ENCODE measurements around the gene WDPCP. TPM values are rescaled to one million over a fixed set of nuclear protein-coding genes. Genes with fewer than 3 reads are reported as not detected.
"Not testable (repeated sequence)": the region's sequence is repeated elsewhere in the genome, so short reads cannot be mapped to it uniquely, and the experiment has no call there.

The WDPCP gene
- total RNA-seq, 5 donors from 2014 or later (not counting 1 experiment from before 2014, with no cell fraction given), result 8.5 to 19.0 (median 11.5) TPM

DNA sequence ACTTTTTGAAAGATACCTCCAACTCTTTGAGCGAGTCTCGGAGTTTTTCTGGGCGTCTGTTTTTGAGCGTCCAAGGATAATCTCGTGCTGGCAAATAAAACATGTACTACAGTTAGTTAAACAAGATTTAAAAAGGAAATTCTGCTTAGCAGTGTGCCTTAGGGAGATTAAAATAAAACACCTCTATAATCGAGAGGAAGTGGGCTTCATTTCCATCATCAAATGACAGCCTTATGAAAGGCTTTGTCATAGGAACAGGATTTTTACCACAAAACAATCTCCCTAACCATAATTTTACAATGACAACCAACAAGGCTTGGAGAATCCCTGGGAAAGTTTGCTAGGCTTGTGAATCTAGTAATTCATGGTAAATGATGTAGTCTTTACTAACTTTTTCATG is 103.4 kb downstream of the WDPCP start:
- Mint-ChIP-seq H3K4me3 (no peak overlapping the region), H3K27ac (no peak overlapping the region), H3K36me3 (peaks cover 26% of the 10 kb centered on the region), H3K9me3 (no peaks in the 10 kb centered on the region), H3K4me1 (peaks cover 0 to 2% (median 0%) of the 10 kb centered on the region in 3 donors), H3K27me3 (no peaks in the 10 kb centered on the region)
- Histone ChIP-seq H3K4me1 (ENCODE audit: control insufficient read depth in 1 of 2, extremely low read depth in 1 of 2, insufficient read depth in 2 of 2, low read length in 2 of 2) (no peaks in the 10 kb centered on the region), H3K9me3 (no peaks in the 10 kb centered on the region), H3K27ac (ENCODE audit: low read length) (no peak overlapping the region), H3K4me3 (ENCODE audit: control insufficient read depth in 1 of 2, extremely low read depth in 1 of 2, low read length in 1 of 2) (no peak overlapping the region), H3K36me3 (ENCODE audit: control insufficient read depth in 2 of 2, extremely low read depth in 1 of 2, insufficient read depth in 1 of 2, low read length in 1 of 2) (no peaks in the 10 kb centered on the region), H3K27me3 (replicated peaks in 1 of 2; ENCODE audit: control insufficient read depth in 2 of 2, extremely low read depth in 1 of 2, insufficient read depth in 2 of 2, low read length in 1 of 2) (no peaks in the 10 kb centered on the region)
- DNase-seq, result no peak
- no peak for ATAC-seq (replicated peaks in 1 of 4)
- no CpG with 5 or more reads among the region's 6 CpGs for WGBS (ENCODE audit: insufficient coverage)
- POLR2A ChIA-PET, result no interaction called here
- CTCF ChIA-PET, result no interaction called here

DNA sequence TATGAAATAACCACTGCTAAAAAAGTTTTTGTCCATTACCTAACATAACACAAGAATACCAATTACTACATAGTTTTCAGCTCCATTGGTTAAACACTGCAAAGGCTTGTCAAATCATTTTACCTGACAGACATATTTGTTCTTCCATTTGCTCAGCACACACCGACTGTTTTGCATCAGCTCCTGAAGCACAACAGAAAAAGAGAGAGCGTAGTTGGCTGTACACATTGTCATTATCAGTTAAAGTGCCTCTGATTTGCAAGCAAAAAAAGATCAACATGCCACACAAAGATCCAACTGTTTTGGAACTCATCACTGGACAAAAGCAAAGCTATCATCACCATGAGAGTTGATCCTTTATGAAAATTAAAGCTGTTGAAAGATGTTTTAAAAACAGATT is 103.8 kb downstream of the WDPCP start:
- Mint-ChIP-seq H3K27ac (no peak overlapping the region), H3K4me3 (no peak overlapping the region), H3K4me1 (peaks cover 0 to 2% (median 0%) of the 10 kb centered on the region in 3 donors), H3K36me3 (peaks cover 29% of the 10 kb centered on the region), H3K9me3 (no peaks in the 10 kb centered on the region), H3K27me3 (no peaks in the 10 kb centered on the region)
- no peak overlapping the region for H3K4me3 ChIP-seq (ENCODE audit: control insufficient read depth in 1 of 2, extremely low read depth in 1 of 2, low read length in 1 of 2)
- no peaks in the 10 kb centered on the region for H3K27me3 ChIP-seq (replicated peaks in 1 of 2; ENCODE audit: control insufficient read depth in 2 of 2, extremely low read depth in 1 of 2, insufficient read depth in 2 of 2, low read length in 1 of 2)
- 83% methylated on average over 1 of the region's 2 CpGs for WGBS (ENCODE audit: insufficient coverage)
- ChIA-PET CTCF (no interaction called here), POLR2A (no interaction called here)
- H3K9me3 ChIP-seq, result no peaks in the 10 kb centered on the region
- no peak overlapping the region for H3K27ac ChIP-seq (ENCODE audit: low read length)
- no peaks in the 10 kb centered on the region for H3K4me1 ChIP-seq (ENCODE audit: control insufficient read depth in 1 of 2, extremely low read depth in 1 of 2, insufficient read depth in 2 of 2, low read length in 2 of 2)
- ATAC-seq (replicated peaks in 1 of 4), result no peak
- no peak for DNase-seq
- H3K36me3 ChIP-seq (ENCODE audit: control insufficient read depth in 2 of 2, extremely low read depth in 1 of 2, insufficient read depth in 1 of 2, low read length in 1 of 2), result no peaks in the 10 kb centered on the region

DNA sequence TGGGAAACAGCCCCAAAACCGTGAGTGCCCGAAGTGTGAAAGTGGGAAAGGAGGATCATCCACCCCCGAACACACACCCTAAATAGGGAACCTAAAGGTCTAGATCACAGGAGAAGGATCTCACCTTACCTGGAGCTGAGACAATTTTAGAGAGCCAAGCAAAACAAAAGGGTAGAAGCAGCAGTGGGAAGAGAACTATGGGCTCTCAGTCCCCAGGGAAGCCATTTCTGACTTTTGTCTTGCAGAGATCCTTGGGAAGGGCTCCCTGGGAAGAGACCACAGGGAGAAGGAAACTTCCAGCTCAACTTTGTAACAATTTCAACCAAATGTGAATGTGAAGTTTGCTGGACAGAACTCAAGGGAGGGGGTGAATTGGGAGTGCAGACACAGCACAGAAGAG is 110.6 kb downstream of the WDPCP start:
- Histone ChIP-seq H3K4me1 (ENCODE audit: control insufficient read depth in 1 of 2, extremely low read depth in 1 of 2, insufficient read depth in 2 of 2, low read length in 2 of 2) (no peaks in the 10 kb centered on the region), H3K27me3 (replicated peaks in 1 of 2; ENCODE audit: control insufficient read depth in 2 of 2, extremely low read depth in 1 of 2, insufficient read depth in 2 of 2, low read length in 1 of 2) (no peaks in the 10 kb centered on the region), H3K9me3 (no peaks in the 10 kb centered on the region), H3K36me3 (ENCODE audit: control insufficient read depth in 2 of 2, extremely low read depth in 1 of 2, insufficient read depth in 1 of 2, low read length in 1 of 2) (no peaks in the 10 kb centered on the region), H3K4me3 (ENCODE audit: control insufficient read depth in 1 of 2, extremely low read depth in 1 of 2, low read length in 1 of 2) (no peak overlapping the region), H3K27ac (ENCODE audit: low read length) (no peak overlapping the region)
- H3K27ac Mint-ChIP-seq, result no peak overlapping the region
- no peak overlapping the region for H3K4me3 Mint-ChIP-seq
- WGBS (ENCODE audit: insufficient coverage), result no CpG with 5 or more reads among the region's 3 CpGs
- H3K4me1 Mint-ChIP-seq, result no peaks in the 10 kb centered on the region
- ChIA-PET CTCF (no interaction called here), POLR2A (no interaction called here)
- ATAC-seq (replicated peaks in 1 of 4) (no peak), DNase-seq (no peak)
- H3K36me3 Mint-ChIP-seq, result peaks cover 56% of the 10 kb centered on the region
- peaks cover 0 to 3% (median 0%) of the 10 kb centered on the region in 3 donors for H3K9me3 Mint-ChIP-seq
- H3K27me3 Mint-ChIP-seq, result no peaks in the 10 kb centered on the region

DNA sequence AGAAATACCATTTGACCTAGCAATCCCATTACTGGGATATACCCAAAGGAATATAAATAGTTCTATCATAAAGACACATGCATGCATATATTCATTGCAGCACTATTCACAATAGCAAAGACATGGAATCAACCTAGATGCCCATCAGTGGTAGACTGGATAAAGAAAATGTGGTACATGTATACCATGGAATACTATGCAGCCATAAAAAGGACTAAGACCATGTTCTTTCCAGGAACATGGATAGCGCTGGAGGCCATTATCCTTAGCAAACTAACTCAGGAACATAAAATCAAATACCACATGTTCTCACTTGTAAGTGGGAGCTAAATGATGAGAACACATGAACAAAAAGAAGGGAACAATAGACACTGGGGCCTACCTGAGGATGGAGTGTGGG is 119.0 kb downstream of the WDPCP start:
- DNase-seq; H3K27me3 Mint-ChIP-seq; H3K27me3 ChIP-seq (replicated peaks in 1 of 2; ENCODE audit: control insufficient read depth in 2 of 2, extremely low read depth in 1 of 2, insufficient read depth in 2 of 2, low read length in 1 of 2); H3K27ac ChIP-seq (ENCODE audit: low read length); H3K36me3 ChIP-seq (ENCODE audit: control insufficient read depth in 2 of 2, extremely low read depth in 1 of 2, insufficient read depth in 1 of 2, low read length in 1 of 2); POLR2A ChIA-PET; ATAC-seq (replicated peaks in 1 of 4); H3K9me3 ChIP-seq; H3K4me1 Mint-ChIP-seq; H3K4me3 ChIP-seq (ENCODE audit: control insufficient read depth in 1 of 2, extremely low read depth in 1 of 2, low read length in 1 of 2); H3K4me1 ChIP-seq (ENCODE audit: control insufficient read depth in 1 of 2, extremely low read depth in 1 of 2, insufficient read depth in 2 of 2, low read length in 2 of 2); H3K27ac Mint-ChIP-seq; H3K4me3 Mint-ChIP-seq; CTCF ChIA-PET: not testable (repeated sequence)
- WGBS (ENCODE audit: insufficient coverage), result no CpG with 5 or more reads among the region's 1 CpG
- Mint-ChIP-seq H3K36me3 (peaks cover 29% of the 10 kb centered on the region), H3K9me3 (peaks cover 6 to 10% (median 8%) of the 10 kb centered on the region in 3 donors)

DNA sequence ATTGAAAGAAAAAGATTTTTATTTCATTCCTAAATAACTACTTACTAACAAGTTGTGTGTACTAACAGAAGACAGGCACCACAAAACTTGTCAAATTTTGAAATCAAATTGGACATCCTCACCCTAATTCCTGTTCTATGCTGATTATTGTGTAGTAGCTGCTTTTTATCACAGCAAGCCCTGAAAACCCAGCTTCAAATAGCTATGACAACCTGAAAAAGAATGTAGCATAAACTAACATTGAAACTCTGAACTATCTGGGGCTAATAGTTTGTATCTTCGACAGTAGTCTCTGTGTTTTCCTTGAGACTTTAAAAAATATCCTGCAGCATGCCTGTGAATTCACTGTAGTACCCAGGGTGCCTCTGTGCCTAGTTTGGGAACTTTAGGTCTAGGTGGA is 122.6 kb downstream of the WDPCP start:
- H3K27ac Mint-ChIP-seq, result no peak overlapping the region
- WGBS (ENCODE audit: insufficient coverage), result 60% methylated on average over 1 of the region's 1 CpG

DNA sequence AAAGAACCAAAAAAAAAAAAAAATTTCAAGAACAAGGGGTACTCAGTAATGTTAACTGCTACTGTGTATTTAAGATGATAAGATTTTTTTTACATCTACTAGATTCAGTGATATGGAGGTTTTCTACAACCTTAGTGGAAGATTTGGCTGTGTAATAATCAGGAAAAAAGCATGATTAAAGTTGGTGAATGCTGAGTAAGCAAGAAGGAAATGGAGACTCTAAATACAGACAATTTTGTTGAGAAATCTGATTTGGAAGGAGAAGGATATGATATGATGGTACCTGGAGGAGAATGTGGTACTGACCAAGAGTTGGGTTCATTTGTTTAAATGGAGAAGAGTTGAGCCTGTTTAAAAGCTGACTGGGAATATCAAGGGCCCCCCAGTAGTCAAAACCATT is 125.1 kb downstream of the WDPCP start:
- no peaks in the 10 kb centered on the region for H3K27me3 ChIP-seq (replicated peaks in 1 of 2; ENCODE audit: control insufficient read depth in 2 of 2, extremely low read depth in 1 of 2, insufficient read depth in 2 of 2, low read length in 1 of 2)
- no peak overlapping the region for H3K4me3 ChIP-seq (ENCODE audit: control insufficient read depth in 1 of 2, extremely low read depth in 1 of 2, low read length in 1 of 2)
- no peaks in the 10 kb centered on the region for H3K36me3 ChIP-seq (ENCODE audit: control insufficient read depth in 2 of 2, extremely low read depth in 1 of 2, insufficient read depth in 1 of 2, low read length in 1 of 2)
- ChIA-PET CTCF (no interaction called here), POLR2A (no interaction called here)
- H3K4me3 Mint-ChIP-seq, result no peak overlapping the region
- DNase-seq (no peak), ATAC-seq (replicated peaks in 1 of 4) (no peak)
- H3K9me3 ChIP-seq, result no peaks in the 10 kb centered on the region
- H3K4me1 ChIP-seq (ENCODE audit: control insufficient read depth in 1 of 2, extremely low read depth in 1 of 2, insufficient read depth in 2 of 2, low read length in 2 of 2), result no peaks in the 10 kb centered on the region
- H3K27ac ChIP-seq (ENCODE audit: low read length), result no peak overlapping the region
- peaks cover 12 to 28% (median 20%) of the 10 kb centered on the region in 3 donors for H3K9me3 Mint-ChIP-seq
- H3K36me3 Mint-ChIP-seq, result peaks cover 61% of the 10 kb centered on the region
- no peaks in the 10 kb centered on the region for H3K4me1 Mint-ChIP-seq
- no peaks in the 10 kb centered on the region for H3K27me3 Mint-ChIP-seq
- H3K27ac Mint-ChIP-seq, result no peak overlapping the region

More for the DNA sequence above, 122.6 kb downstream of the WDPCP start:
- ATAC-seq (replicated peaks in 1 of 4) (no peak), DNase-seq (no peak)
- no peak overlapping the region for H3K4me3 ChIP-seq (ENCODE audit: control insufficient read depth in 1 of 2, extremely low read depth in 1 of 2, low read length in 1 of 2)
- POLR2A ChIA-PET, result no interaction called here
- no peaks in the 10 kb centered on the region for H3K4me1 ChIP-seq (ENCODE audit: control insufficient read depth in 1 of 2, extremely low read depth in 1 of 2, insufficient read depth in 2 of 2, low read length in 2 of 2)
- H3K9me3 ChIP-seq, result no peaks in the 10 kb centered on the region
- H3K36me3 ChIP-seq (ENCODE audit: control insufficient read depth in 2 of 2, extremely low read depth in 1 of 2, insufficient read depth in 1 of 2, low read length in 1 of 2), result no peaks in the 10 kb centered on the region
- Mint-ChIP-seq H3K9me3 (peaks cover 17 to 18% (median 17%) of the 10 kb centered on the region in 3 donors), H3K4me3 (no peak overlapping the region), H3K36me3 (peaks cover 57% of the 10 kb centered on the region), H3K27me3 (no peaks in the 10 kb centered on the region), H3K4me1 (no peaks in the 10 kb centered on the region)
- no peaks in the 10 kb centered on the region for H3K27me3 ChIP-seq (replicated peaks in 1 of 2; ENCODE audit: control insufficient read depth in 2 of 2, extremely low read depth in 1 of 2, insufficient read depth in 2 of 2, low read length in 1 of 2)
- CTCF ChIA-PET, result no interaction called here
- no peak overlapping the region for H3K27ac ChIP-seq (ENCODE audit: low read length)

DNA sequence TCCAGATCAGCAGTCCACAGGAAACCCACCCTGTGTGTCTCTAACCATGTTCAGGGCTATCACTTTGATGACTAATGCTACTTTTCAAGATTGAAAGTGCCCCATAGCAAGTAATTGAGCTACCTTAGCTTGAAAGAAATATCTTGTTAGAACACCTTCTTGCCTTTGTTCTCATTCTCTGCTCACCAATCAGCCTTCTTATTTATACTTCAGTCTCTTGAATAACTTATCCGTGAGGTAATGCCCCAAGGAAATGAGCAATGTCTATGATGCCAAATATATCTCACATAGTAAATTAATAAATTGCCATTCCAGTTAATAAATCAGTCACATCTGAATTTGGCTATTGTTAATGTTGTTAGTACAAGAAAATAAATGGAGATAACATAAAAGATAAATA is 141.6 kb downstream of the WDPCP start:
- CTCF ChIA-PET, result no interaction called here
- no peak overlapping the region for H3K4me3 ChIP-seq (ENCODE audit: control insufficient read depth in 1 of 2, extremely low read depth in 1 of 2, low read length in 1 of 2)
- H3K36me3 Mint-ChIP-seq, result peaks cover 46% of the 10 kb centered on the region
- no peak for DNase-seq
- H3K4me1 Mint-ChIP-seq, result peaks cover 4 to 12% (median 7%) of the 10 kb centered on the region in 3 donors
- peaks cover 0 to 10% (median 0%) of the 10 kb centered on the region in 3 donors for H3K9me3 Mint-ChIP-seq
- no peaks in the 10 kb centered on the region for H3K27me3 ChIP-seq (replicated peaks in 1 of 2; ENCODE audit: control insufficient read depth in 2 of 2, extremely low read depth in 1 of 2, insufficient read depth in 2 of 2, low read length in 1 of 2)
- no peaks in the 10 kb centered on the region for H3K27me3 Mint-ChIP-seq
- no peak overlapping the region for H3K27ac ChIP-seq (ENCODE audit: low read length)
- no peaks in the 10 kb centered on the region for H3K36me3 ChIP-seq (ENCODE audit: control insufficient read depth in 2 of 2, extremely low read depth in 1 of 2, insufficient read depth in 1 of 2, low read length in 1 of 2)
- no peak for ATAC-seq (replicated peaks in 1 of 4)
- no peaks in the 10 kb centered on the region for H3K9me3 ChIP-seq
- POLR2A ChIA-PET, result no interaction called here
- no peak overlapping the region for H3K27ac Mint-ChIP-seq
- no peak overlapping the region for H3K4me3 Mint-ChIP-seq
- H3K4me1 ChIP-seq (ENCODE audit: control insufficient read depth in 1 of 2, extremely low read depth in 1 of 2, insufficient read depth in 2 of 2, low read length in 2 of 2), result peaks cover 0 to 3% of the 10 kb centered on the region in 2 experiments
- no CpG with 5 or more reads among the region's 1 CpG for WGBS (ENCODE audit: insufficient coverage)

Data from T-cell (primary cell).